Upper lobe of left lung (tissue), 4 donors: ENCODE results near the gene NECAP2.

ENCODE experiments used
- CTCF ChIP-seq, 6 experiments: fragments of 450-650 bp in 4 of 6; fragments of 200-600 bp in 2 of 6; sonication (generic) in 2 of 6; IDR thresholded peaks; one replicate each; pipeline ENCODE4 v1.5.1; 2016 to 2019; ENCODE audit warnings: antibody characterized with exemption in 6 of 6
- POLR2A ChIP-seq, 4 donors: fragments of 450-650 bp; IDR thresholded peaks; one replicate each; pipeline ENCODE4 v1.5.1; 2016 to 2017; ENCODE audit warnings: antibody characterized with exemption in 4 of 4, mild to moderate bottlenecking in 2 of 4
- POLR2AphosphoS5 ChIP-seq, 2 donors: sonication (generic); formaldehyde crosslinking; IDR thresholded peaks; one replicate each; pipeline ENCODE4 v1.5.1; 2017; ENCODE audit warnings: antibody characterized with exemption in 2 of 2

- TF ChIP-seq CTCF (IDR thresholded peaks at IDR 0.05) (no peak), POLR2AphosphoS5 (IDR thresholded peaks at IDR 0.05) (no peak), POLR2A (IDR thresholded peaks at IDR 0.05) (no peak)
Observed at GRCh38 chr1:16442941-16443340, 2.4 kb downstream of the NECAP2 start.
